Activated T-helper 2 cell treated with anti-CD3 and anti-CD28 coated beads, Interferon-gamma antibody, Interleukin-2, Interleukin-4, amounts not matched to agents 10 μg/mL and 5 μg/mL and 100 μg/mL, durations not matched to agents 14 hours and 24 hours and 36 hours (primary cell): ENCODE results near the gene HOXC10. TPM values are rescaled to one million over a fixed set of nuclear protein-coding genes. Genes with fewer than 3 reads are reported as not detected.

ENCODE experiments used
- DNase-seq: peaks from one replicate; pipeline ENCODE4 v3.0.0; 2021; ENCODE audit warnings: low spot score
- H3K27ac Mint-ChIP-seq: one replicate; pipeline ENCODE4 v1.8.0; 2021; ENCODE audit warnings: mixed read lengths
- H3K27me3 Mint-ChIP-seq: one replicate; pipeline ENCODE4 v1.8.0; 2021; ENCODE audit warnings: low read depth, mixed read lengths
- H3K36me3 Mint-ChIP-seq: one replicate; pipeline ENCODE4 v1.8.0; 2021; ENCODE audit warnings: low read depth, mixed read lengths
- H3K4me1 Mint-ChIP-seq: one replicate; pipeline ENCODE4 v1.8.0; 2021; ENCODE audit warnings: low read depth, mixed read lengths
- H3K4me3 Mint-ChIP-seq: one replicate; pipeline ENCODE4 v1.8.0; 2021; ENCODE audit warnings: low read depth, mild to moderate bottlenecking, moderate library complexity, mixed read lengths
- H3K9me3 Mint-ChIP-seq: one replicate; pipeline ENCODE4 v1.8.0; 2021; ENCODE audit warnings: mixed read lengths
- intact Hi-C: fragments of 100-400 bp; cut with micrococcal nuclease; formaldehyde crosslinking; loops from one replicate; pipeline ENCODE4 v1.15.1; 2023
- total RNA-seq: library from RNA; stranded (reverse); gene quantifications from 2 replicates; pipeline ENCODE4 v1.2.3, GENCODE V29; 2022

HOXC10 gene
- total RNA-seq, 1 donor from 2014 or later, result not detected

- intact Hi-C loops, result loop anchor here (10.0 kb wide), 2 partner anchors 364 to 1006 kb away; partner anchors contain the start of gene EIF4B
- peaks cover 19% of the 10 kb centered on the region for H3K4me1 Mint-ChIP-seq
- H3K4me3 Mint-ChIP-seq, result no peak overlapping the region
- peaks cover 90% of the 10 kb centered on the region for H3K27me3 Mint-ChIP-seq
- no peak overlapping the region for H3K27ac Mint-ChIP-seq
- H3K36me3 Mint-ChIP-seq, result no peaks in the 10 kb centered on the region
- H3K9me3 Mint-ChIP-seq, result no peaks in the 10 kb centered on the region
- DNase-seq, result no peak
Observed at GRCh38 chr12:54010053-54010971, 25.4 kb downstream of the HOXC10 start.

DNA sequence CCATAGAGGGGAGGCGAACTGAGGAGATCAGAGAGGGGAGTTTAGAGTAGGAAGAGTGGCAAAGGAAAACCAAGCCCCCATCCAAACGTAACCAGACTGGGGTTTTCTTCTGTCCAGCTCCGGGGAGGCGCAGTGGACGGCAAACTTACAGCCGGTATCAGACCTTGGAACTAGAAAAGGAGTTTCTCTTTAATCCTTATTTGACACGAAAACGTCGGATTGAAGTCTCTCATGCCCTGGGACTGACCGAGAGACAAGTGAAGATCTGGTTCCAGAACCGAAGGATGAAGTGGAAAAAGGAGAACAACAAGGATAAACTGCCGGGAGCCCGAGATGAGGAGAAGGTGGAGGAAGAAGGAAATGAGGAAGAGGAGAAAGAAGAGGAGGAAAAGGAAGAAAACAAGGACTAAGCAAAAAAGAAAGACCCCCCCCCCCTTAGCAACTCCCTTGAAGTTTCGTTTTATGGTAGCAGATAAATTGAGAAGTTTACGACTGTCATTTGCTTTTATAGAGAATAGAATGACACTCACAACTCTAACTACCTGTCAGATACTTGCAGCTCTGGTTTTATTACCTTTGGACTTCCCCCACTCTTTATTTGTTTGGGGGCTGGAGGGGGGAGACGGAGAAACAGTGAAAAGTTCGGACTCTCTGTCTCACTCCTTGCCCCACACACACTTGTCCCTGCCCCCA, 26.2 kb downstream of the HOXC10 start:
- Mint-ChIP-seq H3K36me3 (no peaks in the 10 kb centered on the region), H3K4me1 (peaks cover 16% of the 10 kb centered on the region), H3K27ac (no peak overlapping the region), H3K9me3 (no peaks in the 10 kb centered on the region), H3K27me3 (peaks cover 87% of the 10 kb centered on the region), H3K4me3 (no peak overlapping the region)
- no peak for DNase-seq
- intact Hi-C loops, result loop anchor here (10.0 kb wide), 2 partner anchors 364 to 1006 kb away; partner anchors contain the start of gene EIF4B

DNA sequence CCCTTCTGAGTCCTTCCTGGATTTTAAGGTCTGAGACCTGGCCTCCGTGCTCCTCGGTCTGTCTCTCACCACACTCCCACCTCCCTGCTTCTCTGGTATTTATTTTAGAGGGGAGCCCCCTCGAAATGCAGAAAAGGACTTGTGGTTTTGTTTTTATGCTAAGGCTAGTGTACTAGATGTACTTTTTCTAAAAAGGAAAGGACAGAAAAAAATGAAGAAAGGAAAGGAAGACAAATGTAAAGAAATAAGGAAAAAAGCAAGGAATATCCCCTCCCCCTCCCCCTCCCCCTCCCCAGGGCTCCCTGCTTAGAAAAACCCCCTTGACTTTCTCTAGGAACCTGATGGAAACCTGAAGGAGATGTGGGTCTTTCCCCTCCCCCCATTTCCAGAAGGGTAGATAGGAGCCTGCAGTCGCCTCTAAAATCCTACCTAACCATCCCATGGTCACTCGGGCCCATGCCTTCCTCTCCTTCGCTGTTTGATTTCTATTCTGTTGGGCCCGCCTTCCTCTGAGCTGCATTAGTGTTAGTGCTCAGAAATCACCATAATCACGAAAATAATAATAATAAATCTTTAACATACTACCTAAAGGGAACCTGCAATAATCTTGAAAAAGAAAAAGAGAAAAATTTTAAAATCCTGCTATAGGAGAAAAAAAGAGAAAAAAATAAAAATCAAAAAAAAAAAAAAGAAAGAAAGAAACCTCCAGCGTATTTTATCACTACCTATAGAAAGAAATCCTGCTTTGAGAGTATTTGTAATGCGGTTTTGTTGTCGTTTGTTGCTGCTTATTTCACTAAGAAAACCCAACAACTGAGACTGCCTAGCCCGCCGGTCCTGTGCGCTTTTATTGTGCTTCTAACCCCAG, 27.0 kb downstream of the HOXC10 start:
- no peak for DNase-seq
- Mint-ChIP-seq H3K27ac (no peak overlapping the region), H3K9me3 (no peaks in the 10 kb centered on the region), H3K27me3 (peaks cover 83% of the 10 kb centered on the region), H3K4me3 (no peak overlapping the region), H3K4me1 (peaks cover 9% of the 10 kb centered on the region), H3K36me3 (no peaks in the 10 kb centered on the region)
- intact Hi-C loops, result loop anchor here (10.0 kb wide), 2 partner anchors 363 to 1007 kb away; partner anchors contain the start of gene EIF4B

DNA sequence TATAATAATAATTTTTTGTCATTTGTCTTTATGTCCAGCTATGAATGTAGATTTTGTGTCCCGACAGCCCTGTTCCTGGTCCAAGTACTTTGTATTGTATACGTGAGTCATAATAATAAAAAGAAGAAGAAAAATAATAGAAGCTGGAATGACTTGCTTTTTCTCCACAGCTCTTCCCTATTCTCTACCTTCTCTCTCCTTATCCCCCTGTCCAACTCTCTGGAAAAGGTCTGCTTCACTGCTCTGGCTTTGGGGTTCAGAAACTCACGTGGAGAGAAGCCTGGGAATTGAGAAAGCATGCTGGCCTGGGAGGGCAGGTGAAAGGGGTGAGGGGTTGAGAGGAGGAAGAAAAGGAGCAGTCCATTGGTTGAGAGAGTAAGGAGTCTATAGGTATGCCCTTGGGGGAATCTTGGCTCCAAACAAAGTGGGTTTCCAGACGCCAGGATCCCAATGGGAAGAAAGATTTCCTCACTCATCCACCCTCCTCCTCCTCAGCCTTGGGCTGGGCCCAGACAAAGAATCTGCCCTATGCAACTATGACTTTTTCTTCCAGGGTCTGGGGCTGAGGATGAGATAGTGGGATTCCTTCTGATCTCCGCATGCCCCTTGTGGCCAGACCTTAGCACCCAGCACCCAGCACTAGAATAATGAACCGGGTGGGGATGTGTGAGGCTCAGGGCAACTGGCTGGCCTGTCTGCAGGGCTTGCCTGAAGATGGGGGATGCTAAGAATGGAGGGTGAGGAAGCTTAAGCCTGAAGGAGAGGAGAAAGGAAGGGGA, 27.9 kb downstream of the HOXC10 start:
- peaks cover 16% of the 10 kb centered on the region for H3K4me1 Mint-ChIP-seq
- no peaks in the 10 kb centered on the region for H3K36me3 Mint-ChIP-seq
- no peaks in the 10 kb centered on the region for H3K9me3 Mint-ChIP-seq
- peaks cover 81% of the 10 kb centered on the region for H3K27me3 Mint-ChIP-seq
- no peak for DNase-seq
- no peak overlapping the region for H3K4me3 Mint-ChIP-seq
- intact Hi-C loops, result loop anchor here (10.0 kb wide), 2 partner anchors 362 to 1008 kb away; partner anchors contain the start of gene EIF4B
- no peak overlapping the region for H3K27ac Mint-ChIP-seq

DNA sequence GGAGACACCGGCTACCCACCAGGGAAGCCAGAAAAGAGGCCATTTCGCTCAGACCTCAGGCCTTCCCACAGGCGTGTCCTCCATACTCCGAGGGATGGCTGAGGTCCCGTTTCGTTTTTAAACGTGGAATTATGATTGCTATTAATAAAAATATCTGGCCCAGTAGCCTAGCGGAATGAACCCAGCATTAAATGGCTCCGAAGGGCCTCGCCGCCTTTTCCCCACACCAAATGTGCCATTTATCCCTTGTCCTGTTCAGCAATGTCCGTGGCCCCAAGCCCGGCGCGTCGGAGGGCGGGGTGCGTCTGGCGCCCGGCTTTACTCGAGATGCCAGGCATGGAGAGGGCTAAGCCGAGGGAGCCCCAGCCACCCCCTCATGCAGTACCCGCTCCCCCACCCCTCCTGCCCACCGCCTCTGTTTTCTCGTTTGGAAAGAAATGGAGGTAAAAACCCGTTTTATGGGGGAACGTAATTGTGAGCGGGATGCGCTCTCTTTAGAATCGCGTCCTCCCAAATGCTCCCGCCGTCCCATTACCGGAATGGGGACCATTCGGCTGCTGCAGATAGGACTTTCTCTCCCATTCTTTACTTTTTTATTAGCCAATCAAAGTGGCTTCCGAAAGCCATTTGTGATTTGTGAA, 29.6 kb downstream of the HOXC10 start:
- Mint-ChIP-seq H3K4me3 (no peak overlapping the region), H3K9me3 (no peaks in the 10 kb centered on the region), H3K27me3 (peaks cover 75% of the 10 kb centered on the region), H3K36me3 (no peaks in the 10 kb centered on the region), H3K27ac (no peak overlapping the region), H3K4me1 (peaks cover 13% of the 10 kb centered on the region)
- no peak for DNase-seq
- intact Hi-C loops, result loop anchor here (2.0 to 10.0 kb wide), 3 partner anchors 14 to 1010 kb away; partner anchors contain the start of genes EIF4B and HOXC9

- H3K9me3 Mint-ChIP-seq, result no peaks in the 10 kb centered on the region
- peaks cover 5% of the 10 kb centered on the region for H3K36me3 Mint-ChIP-seq
- DNase-seq, result no peak
- H3K4me3 Mint-ChIP-seq, result no peak overlapping the region
- peaks cover 17% of the 10 kb centered on the region for H3K4me1 Mint-ChIP-seq
- H3K27ac Mint-ChIP-seq, result no peak overlapping the region
- peaks cover 74% of the 10 kb centered on the region for H3K27me3 Mint-ChIP-seq
- intact Hi-C loops, result loop anchor here (2.0 to 10.0 kb wide), 3 partner anchors 14 to 1010 kb away; partner anchors contain the start of genes EIF4B and HOXC9
Observed at GRCh38 chr12:54015018-54015931, 30.3 kb downstream of the HOXC10 start.

GRCh38 chr12:54016051-54016450, 31.1 kb downstream of the HOXC10 start:
- Mint-ChIP-seq H3K4me3 (no peak overlapping the region), H3K27ac (no peak overlapping the region)
- intact Hi-C loops, result loop anchor here (10.0 kb wide), 2 partner anchors 359 to 1011 kb away; partner anchors contain the start of gene EIF4B

DNA sequence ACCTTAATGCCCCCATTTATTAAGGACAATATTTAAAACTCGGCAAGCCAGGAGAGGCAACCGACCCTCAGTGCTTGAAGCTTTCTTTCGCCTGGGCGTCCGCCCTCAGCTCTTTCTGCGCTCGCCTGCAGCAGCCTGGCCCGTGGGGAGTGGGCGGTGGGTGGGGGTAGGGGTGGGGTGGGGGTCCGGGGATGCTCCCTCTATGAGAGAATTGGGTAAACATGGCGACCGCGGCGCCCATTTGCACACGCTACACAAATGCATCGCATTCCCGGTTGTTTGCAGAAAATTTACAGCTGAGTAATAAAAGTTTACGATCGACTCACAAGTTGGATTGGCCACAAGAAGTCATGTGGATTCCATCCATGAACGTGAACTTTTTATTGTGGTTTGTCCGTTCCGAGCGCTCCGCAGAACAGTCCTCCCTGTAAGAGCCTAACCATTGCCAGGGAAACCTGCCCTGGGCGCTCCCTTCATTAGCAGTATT, 31.6 kb downstream of the HOXC10 start:
- no peak for DNase-seq
- Mint-ChIP-seq H3K36me3 (peaks cover 5% of the 10 kb centered on the region), H3K27me3 (peaks cover 76% of the 10 kb centered on the region), H3K4me1 (peaks cover 16% of the 10 kb centered on the region), H3K4me3 (no peak overlapping the region), H3K27ac (no peak overlapping the region), H3K9me3 (no peaks in the 10 kb centered on the region)
- intact Hi-C loops, result loop anchor here (10.0 kb wide), 2 partner anchors 358 to 1012 kb away; partner anchors contain the start of gene EIF4B

More at GRCh38 chr12:54016051-54016450, 31.1 kb downstream of the HOXC10 start:
- Mint-ChIP-seq H3K36me3 (peaks cover 5% of the 10 kb centered on the region), H3K4me1 (peaks cover 17% of the 10 kb centered on the region), H3K9me3 (no peaks in the 10 kb centered on the region), H3K27me3 (peaks cover 76% of the 10 kb centered on the region)
- DNase-seq, result no peak

- Mint-ChIP-seq H3K27me3 (peaks cover 77% of the 10 kb centered on the region), H3K4me3 (peak overlapping the region; percentile 81), H3K36me3 (peaks cover 5% of the 10 kb centered on the region), H3K27ac (peak overlapping the region; percentile 18), H3K9me3 (no peaks in the 10 kb centered on the region), H3K4me1 (peaks cover 17% of the 10 kb centered on the region)
- DNase-seq, result no peak
- intact Hi-C loops, result loop anchor here (10.0 kb wide), 2 partner anchors 358 to 1012 kb away; partner anchors contain the start of gene EIF4B
Observed at GRCh38 chr12:54017027-54017788, 32.3 kb downstream of the HOXC10 start.
